Smooth muscle cell (in vitro differentiated cells): ENCODE measurements around the gene CCDC183. TPM values are rescaled to one million over a fixed set of nuclear protein-coding genes. Genes with fewer than 3 reads are reported as not detected.
"Not testable (repeated sequence)": the region's sequence is repeated elsewhere in the genome, so short reads cannot be mapped to it uniquely, and the experiment has no call there.

Experiments used
- DNase-seq: peaks from one replicate; lab custom pipeline; 2025; ENCODE audit not compliant: unreplicated experiment; lab: John Stamatoyannopoulos, UW
- H2AFZ ChIP-seq: fragments of 200-600 bp; sonication (generic); 2 replicates; pipeline ENCODE4 v1.6.0; 2016; ENCODE audit warnings: antibody characterized with exemption, low read depth, mild to moderate bottlenecking
- H3F3A ChIP-seq: fragments of 200-600 bp; sonication (generic); 2 replicates; pipeline ENCODE4 v1.6.0; 2017; ENCODE audit warnings: antibody characterized with exemption, low read depth
- H3K27ac ChIP-seq: fragments of 200-600 bp; sonication (generic); 2 replicates; pipeline ENCODE4 v1.5.1; 2016; ENCODE audit warnings: low read depth, mild to moderate bottlenecking
- H3K27me3 ChIP-seq: fragments of 200-600 bp; sonication (generic); 2 replicates; pipeline ENCODE4 v1.6.1; 2016; ENCODE audit warnings: low read depth, mild to moderate bottlenecking
- H3K36me3 ChIP-seq: fragments of 200-600 bp; sonication (generic); 2 replicates; pipeline ENCODE4 v1.5.1; 2016; ENCODE audit warnings: low read depth
- H3K4me1 ChIP-seq: fragments of 200-600 bp; sonication (generic); 2 replicates; pipeline ENCODE4 v1.5.1; 2016; ENCODE audit warnings: low read depth
- H3K4me2 ChIP-seq: fragments of 200-600 bp; sonication (generic); 2 replicates; pipeline ENCODE4 v1.6.0; 2016; ENCODE audit warnings: mild to moderate bottlenecking
- H3K4me3 ChIP-seq: fragments of 200-600 bp; sonication (generic); 2 replicates; pipeline ENCODE4 v1.5.1; 2016; ENCODE audit warnings: mild to moderate bottlenecking
- H3K79me2 ChIP-seq: fragments of 200-600 bp; sonication (generic); 2 replicates; pipeline ENCODE4 v1.6.0; 2016; ENCODE audit warnings: low read depth, mild to moderate bottlenecking
- H3K9ac ChIP-seq: fragments of 200-600 bp; sonication (generic); 2 replicates; pipeline ENCODE4 v1.6.0; 2016; ENCODE audit warnings: low read depth
- H3K9me3 ChIP-seq: fragments of 200-600 bp; sonication (generic); replicated peaks from 2 replicates; pipeline ENCODE4 v1.5.1; 2016; ENCODE audit warnings: low read depth
- H4K20me1 ChIP-seq: fragments of 200-600 bp; sonication (generic); 2 replicates; pipeline ENCODE4 v1.6.0; 2016; ENCODE audit warnings: low read depth
- WGBS: methylation state at CpG from one replicate; pipeline ENCODE4 v1.1.7; 2016; ENCODE audit warnings: low lambda C conversion rate; 5-methylcytosine and 5-hydroxymethylcytosine counted together
- polyA plus RNA-seq: library from polyadenylated mRNA; unstranded; fragments of >200 nt; fragmentation: Nextera tagmentation; extraction: Ambion mirVana; gene quantifications from 2 replicates; pipeline ENCODE4 v1.2.1, GENCODE V29; 2016
- total RNA-seq: library from RNA; depleted of rRNA; stranded (reverse); fragments of >200 nt; gene quantifications from 2 replicates; pipeline ENCODE4 v1.2.3, GENCODE V29; 2014
- TF ChIP-seq, protein P1 (sequence below): fragments of 200-600 bp; sonication (generic); IDR thresholded peaks from 2 replicates; pipeline ENCODE4 v1.5.1; 2017; ENCODE audit warnings: borderline replicate concordance, mild to moderate bottlenecking, antibody characterized with exemption; ENCODE audit not compliant: insufficient read depth, poor library complexity, severe bottlenecking

CCDC183 gene
- total and polyA plus RNA-seq, 2 experiments from 2014 or later = 2.0 to 3.7 TPM

DNA sequence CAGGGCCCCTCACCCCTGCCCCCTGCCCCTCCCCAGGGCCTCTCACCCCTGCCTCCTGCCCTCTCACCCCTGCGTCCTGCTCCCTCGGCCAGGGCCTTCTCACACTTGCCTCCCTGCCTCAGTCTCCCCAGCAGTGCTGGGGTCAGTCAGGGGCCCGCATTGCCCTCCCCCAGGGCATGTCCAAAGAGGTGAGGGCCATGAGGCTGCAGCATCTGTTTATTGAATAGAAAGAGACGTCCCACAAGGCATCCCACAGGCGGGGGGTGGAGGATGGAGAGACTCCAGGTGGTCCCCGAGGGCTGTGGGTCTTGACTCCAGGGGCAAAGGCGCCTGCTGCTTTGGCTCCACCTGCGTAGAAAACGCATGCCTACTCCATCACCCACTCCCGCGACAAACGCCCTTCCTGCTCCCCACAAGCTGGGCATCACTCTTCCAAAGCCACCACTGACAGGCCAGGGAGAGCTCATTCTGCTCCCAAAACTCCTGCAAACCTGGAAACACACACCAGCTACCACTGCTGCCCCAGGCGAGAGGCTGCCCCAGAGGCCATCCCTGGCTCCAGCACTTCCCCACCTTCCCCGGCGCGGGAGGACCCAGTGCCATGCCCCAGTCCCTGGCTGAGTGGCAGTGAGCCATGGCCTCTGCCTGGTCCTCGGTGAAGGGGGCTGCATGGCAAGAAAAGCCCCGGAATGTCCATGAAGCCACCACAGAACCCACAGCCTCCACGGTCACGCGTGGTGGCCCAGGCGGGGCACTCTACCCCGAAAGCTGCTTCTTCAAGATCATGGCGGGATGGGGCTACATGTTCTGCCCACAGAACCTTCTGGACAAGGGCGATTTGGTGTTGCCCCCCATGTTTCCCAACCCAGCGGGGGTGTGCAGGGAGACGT is 36.5 kb upstream of the CCDC183 start:
- Histone ChIP-seq H3K4me2 (no peak overlapping the region), H3K9ac (no peak overlapping the region), H3K27me3 (no peaks in the 10 kb centered on the region), H2AFZ (no peak overlapping the region), H3K9me3 (no peaks in the 10 kb centered on the region), H3K36me3 (no peaks in the 10 kb centered on the region), H3F3A (no peaks in the 10 kb centered on the region), H3K27ac (no peak overlapping the region), H4K20me1 (no peaks in the 10 kb centered on the region), H3K4me3 (no peak overlapping the region), H3K79me2 (no peaks in the 10 kb centered on the region), H3K4me1 (peaks cover 3% of the 10 kb centered on the region)
- no peak for DNase-seq
- TF ChIP-seq, protein P1, sequence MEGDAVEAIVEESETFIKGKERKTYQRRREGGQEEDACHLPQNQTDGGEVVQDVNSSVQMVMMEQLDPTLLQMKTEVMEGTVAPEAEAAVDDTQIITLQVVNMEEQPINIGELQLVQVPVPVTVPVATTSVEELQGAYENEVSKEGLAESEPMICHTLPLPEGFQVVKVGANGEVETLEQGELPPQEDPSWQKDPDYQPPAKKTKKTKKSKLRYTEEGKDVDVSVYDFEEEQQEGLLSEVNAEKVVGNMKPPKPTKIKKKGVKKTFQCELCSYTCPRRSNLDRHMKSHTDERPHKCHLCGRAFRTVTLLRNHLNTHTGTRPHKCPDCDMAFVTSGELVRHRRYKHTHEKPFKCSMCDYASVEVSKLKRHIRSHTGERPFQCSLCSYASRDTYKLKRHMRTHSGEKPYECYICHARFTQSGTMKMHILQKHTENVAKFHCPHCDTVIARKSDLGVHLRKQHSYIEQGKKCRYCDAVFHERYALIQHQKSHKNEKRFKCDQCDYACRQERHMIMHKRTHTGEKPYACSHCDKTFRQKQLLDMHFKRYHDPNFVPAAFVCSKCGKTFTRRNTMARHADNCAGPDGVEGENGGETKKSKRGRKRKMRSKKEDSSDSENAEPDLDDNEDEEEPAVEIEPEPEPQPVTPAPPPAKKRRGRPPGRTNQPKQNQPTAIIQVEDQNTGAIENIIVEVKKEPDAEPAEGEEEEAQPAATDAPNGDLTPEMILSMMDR = no peak
- WGBS = 94% methylated on average over 24 of the region's 27 CpGs

DNA sequence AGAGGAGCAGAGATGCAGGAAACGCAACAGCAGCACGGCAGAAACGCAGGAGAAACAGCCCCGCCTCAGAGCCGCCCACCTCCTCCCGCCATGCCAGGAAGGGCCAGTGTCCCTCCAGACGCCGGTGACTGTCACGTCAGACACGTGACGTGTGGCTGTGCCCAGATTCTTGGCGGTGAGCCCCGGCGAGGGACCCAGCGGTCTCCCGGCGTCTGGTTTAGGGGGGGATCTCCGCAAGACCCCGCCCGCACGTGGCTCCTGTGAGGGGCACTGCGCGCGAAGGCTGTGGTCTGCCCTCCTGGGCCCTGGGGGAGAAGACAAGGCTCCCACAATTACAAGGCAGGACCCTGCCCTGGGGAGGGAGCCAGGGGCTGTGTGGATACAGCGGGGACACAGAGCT is 35.7 kb upstream of the CCDC183 start:
- H3K4me1 ChIP-seq = peaks cover 3% of the 10 kb centered on the region
- WGBS = 86% methylated on average over 25 of the region's 25 CpGs
- no peaks in the 10 kb centered on the region for H3K36me3 ChIP-seq
- TF ChIP-seq, protein P1 = no peak
- H3K9ac ChIP-seq = no peak overlapping the region
- no peaks in the 10 kb centered on the region for H3K27me3 ChIP-seq
- DNase-seq = no peak
- H2AFZ ChIP-seq = no peak overlapping the region
- no peaks in the 10 kb centered on the region for H3K79me2 ChIP-seq
- no peak overlapping the region for H3K27ac ChIP-seq
- H4K20me1 ChIP-seq = no peaks in the 10 kb centered on the region
- no peaks in the 10 kb centered on the region for H3K9me3 ChIP-seq
- H3K4me2 ChIP-seq = no peak overlapping the region
- no peaks in the 10 kb centered on the region for H3F3A ChIP-seq
- no peak overlapping the region for H3K4me3 ChIP-seq

DNA sequence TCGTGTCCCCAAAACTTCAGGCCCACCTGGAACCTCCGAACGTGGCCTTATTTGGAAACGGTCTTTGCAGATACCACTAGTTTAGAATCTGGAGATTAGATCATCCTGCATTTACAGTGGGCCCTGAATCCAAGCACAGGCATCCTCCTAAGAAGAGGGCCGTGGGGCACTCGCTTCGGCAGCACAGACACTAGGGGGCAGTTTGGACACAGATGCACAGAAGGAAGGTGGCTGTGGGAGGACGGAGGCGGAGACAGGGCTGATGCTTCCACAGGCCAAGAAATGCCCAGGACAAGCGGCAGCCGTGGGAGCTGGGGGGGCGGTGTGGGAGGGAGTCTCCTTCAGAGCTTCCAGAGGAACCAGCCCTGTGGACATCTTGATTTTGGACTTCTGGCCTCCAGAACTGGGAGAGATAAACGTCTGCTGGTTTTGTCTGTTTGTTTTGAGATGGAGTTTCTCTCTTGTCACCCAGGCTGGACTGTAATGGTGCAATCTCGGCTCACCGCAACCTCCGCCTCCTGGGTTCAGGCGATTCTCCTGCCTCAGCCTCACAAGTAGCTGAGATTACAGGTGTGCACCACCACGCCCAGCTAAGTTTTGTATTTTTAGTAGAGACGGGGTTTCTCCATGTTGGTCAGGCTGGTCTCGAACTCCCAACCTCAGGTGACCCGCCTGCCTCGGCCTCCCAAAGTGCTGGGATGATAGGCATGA is 35.1 kb upstream of the CCDC183 start:
- DNase-seq, H3F3A ChIP-seq, H3K36me3 ChIP-seq, H3K9ac ChIP-seq, H3K9me3 ChIP-seq, H3K27ac ChIP-seq, H2AFZ ChIP-seq, H3K4me1 ChIP-seq, H3K4me2 ChIP-seq, H4K20me1 ChIP-seq, H3K4me3 ChIP-seq, H3K79me2 ChIP-seq, H3K27me3 ChIP-seq: not testable (repeated sequence)
- TF ChIP-seq, protein P1 = peak; percentile 44
- WGBS = 57% methylated on average over 22 of the region's 22 CpGs
